ENCODE measurements around the gene HDHD5.

Gene HDHD5

DNA sequence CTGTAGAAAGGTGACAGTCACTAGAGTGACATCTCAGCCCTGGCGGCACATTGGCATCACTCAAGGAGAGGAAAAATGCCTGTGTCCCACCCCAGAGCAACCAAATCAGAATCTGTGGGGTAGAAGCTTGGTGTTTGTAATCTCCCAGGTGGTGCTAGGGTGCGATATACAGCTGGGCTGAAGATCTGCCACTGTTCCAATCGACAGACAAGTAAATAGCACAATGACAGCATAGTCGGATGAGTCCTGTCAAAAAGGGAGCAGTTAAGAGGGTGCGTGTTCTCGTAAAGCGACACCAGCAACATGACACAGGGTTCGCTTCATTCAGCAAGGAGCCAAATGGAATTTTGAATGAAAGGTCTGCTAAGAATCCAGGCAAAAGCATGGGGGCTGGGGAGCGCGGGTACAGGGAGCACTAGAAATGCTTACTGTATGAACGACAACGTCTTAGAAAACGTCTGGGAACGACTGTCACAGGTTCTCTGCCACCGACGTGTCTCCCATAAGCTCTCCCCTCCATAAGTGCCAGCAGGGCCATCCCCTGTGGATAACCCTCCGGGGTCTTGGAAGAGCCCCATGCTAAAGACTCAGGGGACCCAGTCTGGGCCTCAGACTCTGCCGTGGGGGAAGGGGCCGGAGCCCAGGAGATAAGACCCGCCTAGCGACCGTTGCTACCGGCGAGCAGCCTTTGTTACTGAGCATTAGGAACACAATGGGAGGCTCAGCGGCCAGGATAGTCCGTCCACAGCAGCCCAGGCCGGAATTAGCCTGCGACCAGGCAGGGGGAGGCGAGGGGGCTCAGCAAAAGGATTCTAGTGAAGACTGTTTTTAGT is 39.3 kb upstream of the HDHD5 start (continued):
- no peak for TF ChIP-seq ISL1 (CRISPR knock-in tag; IDR thresholded peaks at IDR 0.05)
- TF ChIP-seq CSDC2 (CRISPR knock-in tag; IDR thresholded peaks at IDR 0.05) = no peak
- TF ChIP-seq ZC3H10 (CRISPR knock-in tag; IDR thresholded peaks at IDR 0.05) = no peak
- TF ChIP-seq ZFP3 (CRISPR knock-in tag; IDR thresholded peaks at IDR 0.05) = no peak

DNA sequence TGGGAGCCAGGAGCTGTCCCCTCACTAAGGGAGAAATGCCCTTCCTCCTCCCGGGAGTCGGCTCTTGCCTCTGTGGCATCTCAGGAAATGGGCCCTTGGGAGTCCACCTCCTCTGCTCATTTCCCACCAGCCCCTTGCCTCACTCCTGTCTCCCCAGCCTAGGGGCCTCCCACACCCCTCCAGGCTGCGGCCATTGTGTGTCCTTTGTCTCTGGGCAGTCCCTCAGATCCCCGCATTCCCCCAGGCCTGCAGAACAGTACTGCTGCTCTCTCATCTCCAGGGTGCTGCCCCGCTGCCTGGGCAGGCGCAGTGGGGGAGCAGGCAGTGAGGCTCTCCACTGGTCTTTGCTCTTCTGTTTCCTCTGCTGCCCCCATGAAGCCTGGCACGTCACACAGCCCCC is 35.1 kb upstream of the HDHD5 start:
- ATAC-seq = no peak
- TF ChIP-seq ZNF70 (CRISPR knock-in tag; IDR thresholded peaks at IDR 0.05) (no peak), ZFP30 (CRISPR knock-in tag; IDR thresholded peaks at IDR 0.05) (no peak), ARNTL (CRISPR knock-in tag; IDR thresholded peaks at IDR 0.05; ENCODE audit: borderline replicate concordance, low read depth) (no peak), ZC3H10 (CRISPR knock-in tag; IDR thresholded peaks at IDR 0.05) (no peak), ESRRG (CRISPR knock-in tag; IDR thresholded peaks at IDR 0.05) (no peak), ZFP3 (CRISPR knock-in tag; IDR thresholded peaks at IDR 0.05) (no peak), SNAI2 (CRISPR knock-in tag; IDR thresholded peaks at IDR 0.05) (no peak), PPARA (CRISPR knock-in tag; IDR thresholded peaks at IDR 0.05; ENCODE audit: borderline replicate concordance) (no peak), BACH2 (CRISPR knock-in tag; IDR thresholded peaks at IDR 0.05; ENCODE audit: borderline replicate concordance) (no peak), TOX (CRISPR knock-in tag; IDR thresholded peaks at IDR 0.05; ENCODE audit: borderline replicate concordance) (no peak), ZNF565 (CRISPR knock-in tag; conservative IDR thresholded peaks at IDR 0.05; ENCODE audit: low read depth) (no peak), OSR1 (CRISPR knock-in tag; IDR thresholded peaks at IDR 0.05) (no peak), RARB (CRISPR knock-in tag; IDR thresholded peaks at IDR 0.05) (no peak), CSDC2 (CRISPR knock-in tag; IDR thresholded peaks at IDR 0.05) (no peak), TCF4 (CRISPR knock-in tag; IDR thresholded peaks at IDR 0.05; ENCODE audit: borderline replicate concordance) (no peak)
- TF ChIP-seq, protein P1, sequence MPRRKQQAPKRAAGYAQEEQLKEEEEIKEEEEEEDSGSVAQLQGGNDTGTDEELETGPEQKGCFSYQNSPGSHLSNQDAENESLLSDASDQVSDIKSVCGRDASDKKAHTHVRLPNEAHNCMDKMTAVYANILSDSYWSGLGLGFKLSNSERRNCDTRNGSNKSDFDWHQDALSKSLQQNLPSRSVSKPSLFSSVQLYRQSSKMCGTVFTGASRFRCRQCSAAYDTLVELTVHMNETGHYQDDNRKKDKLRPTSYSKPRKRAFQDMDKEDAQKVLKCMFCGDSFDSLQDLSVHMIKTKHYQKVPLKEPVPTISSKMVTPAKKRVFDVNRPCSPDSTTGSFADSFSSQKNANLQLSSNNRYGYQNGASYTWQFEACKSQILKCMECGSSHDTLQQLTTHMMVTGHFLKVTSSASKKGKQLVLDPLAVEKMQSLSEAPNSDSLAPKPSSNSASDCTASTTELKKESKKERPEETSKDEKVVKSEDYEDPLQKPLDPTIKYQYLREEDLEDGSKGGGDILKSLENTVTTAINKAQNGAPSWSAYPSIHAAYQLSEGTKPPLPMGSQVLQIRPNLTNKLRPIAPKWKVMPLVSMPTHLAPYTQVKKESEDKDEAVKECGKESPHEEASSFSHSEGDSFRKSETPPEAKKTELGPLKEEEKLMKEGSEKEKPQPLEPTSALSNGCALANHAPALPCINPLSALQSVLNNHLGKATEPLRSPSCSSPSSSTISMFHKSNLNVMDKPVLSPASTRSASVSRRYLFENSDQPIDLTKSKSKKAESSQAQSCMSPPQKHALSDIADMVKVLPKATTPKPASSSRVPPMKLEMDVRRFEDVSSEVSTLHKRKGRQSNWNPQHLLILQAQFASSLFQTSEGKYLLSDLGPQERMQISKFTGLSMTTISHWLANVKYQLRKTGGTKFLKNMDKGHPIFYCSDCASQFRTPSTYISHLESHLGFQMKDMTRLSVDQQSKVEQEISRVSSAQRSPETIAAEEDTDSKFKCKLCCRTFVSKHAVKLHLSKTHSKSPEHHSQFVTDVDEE (CRISPR knock-in tag; IDR thresholded peaks at IDR 0.05) = no peak
- TF ChIP-seq, protein P2, sequence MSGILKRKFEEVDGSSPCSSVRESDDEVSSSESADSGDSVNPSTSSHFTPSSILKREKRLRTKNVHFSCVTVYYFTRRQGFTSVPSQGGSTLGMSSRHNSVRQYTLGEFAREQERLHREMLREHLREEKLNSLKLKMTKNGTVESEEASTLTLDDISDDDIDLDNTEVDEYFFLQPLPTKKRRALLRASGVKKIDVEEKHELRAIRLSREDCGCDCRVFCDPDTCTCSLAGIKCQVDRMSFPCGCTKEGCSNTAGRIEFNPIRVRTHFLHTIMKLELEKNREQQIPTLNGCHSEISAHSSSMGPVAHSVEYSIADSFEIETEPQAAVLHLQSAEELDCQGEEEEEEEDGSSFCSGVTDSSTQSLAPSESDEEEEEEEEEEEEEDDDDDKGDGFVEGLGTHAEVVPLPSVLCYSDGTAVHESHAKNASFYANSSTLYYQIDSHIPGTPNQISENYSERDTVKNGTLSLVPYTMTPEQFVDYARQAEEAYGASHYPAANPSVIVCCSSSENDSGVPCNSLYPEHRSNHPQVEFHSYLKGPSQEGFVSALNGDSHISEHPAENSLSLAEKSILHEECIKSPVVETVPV (CRISPR knock-in tag; IDR thresholded peaks at IDR 0.05) = no peak
- TF ChIP-seq, protein P3, sequence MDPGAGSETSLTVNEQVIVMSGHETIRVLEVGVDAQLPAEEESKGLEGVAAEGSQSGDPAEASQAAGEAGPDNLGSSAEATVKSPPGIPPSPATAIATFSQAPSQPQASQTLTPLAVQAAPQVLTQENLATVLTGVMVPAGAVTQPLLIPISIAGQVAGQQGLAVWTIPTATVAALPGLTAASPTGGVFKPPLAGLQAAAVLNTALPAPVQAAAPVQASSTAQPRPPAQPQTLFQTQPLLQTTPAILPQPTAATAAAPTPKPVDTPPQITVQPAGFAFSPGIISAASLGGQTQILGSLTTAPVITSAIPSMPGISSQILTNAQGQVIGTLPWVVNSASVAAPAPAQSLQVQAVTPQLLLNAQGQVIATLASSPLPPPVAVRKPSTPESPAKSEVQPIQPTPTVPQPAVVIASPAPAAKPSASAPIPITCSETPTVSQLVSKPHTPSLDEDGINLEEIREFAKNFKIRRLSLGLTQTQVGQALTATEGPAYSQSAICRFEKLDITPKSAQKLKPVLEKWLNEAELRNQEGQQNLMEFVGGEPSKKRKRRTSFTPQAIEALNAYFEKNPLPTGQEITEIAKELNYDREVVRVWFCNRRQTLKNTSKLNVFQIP (CRISPR knock-in tag; IDR thresholded peaks at IDR 0.05; ENCODE audit: borderline replicate concordance, low read depth) = no peak
- TF ChIP-seq, protein P4, sequence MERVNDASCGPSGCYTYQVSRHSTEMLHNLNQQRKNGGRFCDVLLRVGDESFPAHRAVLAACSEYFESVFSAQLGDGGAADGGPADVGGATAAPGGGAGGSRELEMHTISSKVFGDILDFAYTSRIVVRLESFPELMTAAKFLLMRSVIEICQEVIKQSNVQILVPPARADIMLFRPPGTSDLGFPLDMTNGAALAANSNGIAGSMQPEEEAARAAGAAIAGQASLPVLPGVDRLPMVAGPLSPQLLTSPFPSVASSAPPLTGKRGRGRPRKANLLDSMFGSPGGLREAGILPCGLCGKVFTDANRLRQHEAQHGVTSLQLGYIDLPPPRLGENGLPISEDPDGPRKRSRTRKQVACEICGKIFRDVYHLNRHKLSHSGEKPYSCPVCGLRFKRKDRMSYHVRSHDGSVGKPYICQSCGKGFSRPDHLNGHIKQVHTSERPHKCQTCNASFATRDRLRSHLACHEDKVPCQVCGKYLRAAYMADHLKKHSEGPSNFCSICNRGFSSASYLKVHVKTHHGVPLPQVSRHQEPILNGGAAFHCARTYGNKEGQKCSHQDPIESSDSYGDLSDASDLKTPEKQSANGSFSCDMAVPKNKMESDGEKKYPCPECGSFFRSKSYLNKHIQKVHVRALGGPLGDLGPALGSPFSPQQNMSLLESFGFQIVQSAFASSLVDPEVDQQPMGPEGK (CRISPR knock-in tag; IDR thresholded peaks at IDR 0.05; ENCODE audit: borderline replicate concordance) = no peak
- TF ChIP-seq, protein P5, sequence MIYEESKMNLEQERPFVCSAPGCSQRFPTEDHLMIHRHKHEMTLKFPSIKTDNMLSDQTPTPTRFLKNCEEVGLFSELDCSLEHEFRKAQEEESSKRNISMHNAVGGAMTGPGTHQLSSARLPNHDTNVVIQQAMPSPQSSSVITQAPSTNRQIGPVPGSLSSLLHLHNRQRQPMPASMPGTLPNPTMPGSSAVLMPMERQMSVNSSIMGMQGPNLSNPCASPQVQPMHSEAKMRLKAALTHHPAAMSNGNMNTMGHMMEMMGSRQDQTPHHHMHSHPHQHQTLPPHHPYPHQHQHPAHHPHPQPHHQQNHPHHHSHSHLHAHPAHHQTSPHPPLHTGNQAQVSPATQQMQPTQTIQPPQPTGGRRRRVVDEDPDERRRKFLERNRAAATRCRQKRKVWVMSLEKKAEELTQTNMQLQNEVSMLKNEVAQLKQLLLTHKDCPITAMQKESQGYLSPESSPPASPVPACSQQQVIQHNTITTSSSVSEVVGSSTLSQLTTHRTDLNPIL (CRISPR knock-in tag; IDR thresholded peaks at IDR 0.05; ENCODE audit: low read depth) = no peak

DNA sequence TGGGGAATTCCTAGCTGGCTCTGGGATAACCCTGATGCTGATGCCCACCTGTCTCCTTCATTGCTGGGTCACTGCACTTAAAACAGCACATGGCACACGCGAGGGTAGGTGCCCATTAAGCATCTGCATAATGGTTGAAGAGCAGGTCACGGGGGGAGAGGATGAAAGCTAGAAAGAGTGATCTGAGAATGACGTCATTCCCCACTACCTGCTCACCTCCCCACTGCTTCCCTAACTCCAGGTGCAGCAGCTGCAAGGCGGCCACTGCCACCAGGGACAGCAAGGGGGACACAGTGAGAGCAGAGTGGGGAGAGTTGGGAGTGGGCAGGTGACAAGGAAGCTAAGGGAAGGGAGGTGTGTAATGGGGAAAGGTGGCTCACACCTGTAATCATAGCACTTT is 33.1 kb upstream of the HDHD5 start:
- no peak for ATAC-seq
- TF ChIP-seq ZFP30 (CRISPR knock-in tag; IDR thresholded peaks at IDR 0.05) = no peak
- TF ChIP-seq ZNF8 (CRISPR knock-in tag; IDR thresholded peaks at IDR 0.05) = no peak
- no peak for TF ChIP-seq ESRRG (CRISPR knock-in tag; IDR thresholded peaks at IDR 0.05)
- TF ChIP-seq, protein P2 (CRISPR knock-in tag; IDR thresholded peaks at IDR 0.05) = no peak
- TF ChIP-seq RARB (CRISPR knock-in tag; IDR thresholded peaks at IDR 0.05) = no peak
